Measurements from ENCODE around the gene FAF1.
"Not testable (repeated sequence)": the region's sequence is repeated elsewhere in the genome, so short reads cannot be mapped to it uniquely, and the experiment has no call there.

The FAF1 gene

GRCh38 chr1:50747394-50747793 lies 212.7 kb downstream of the FAF1 start:
- no peak for DNase-seq

- DNase-seq: no peak
Observed at GRCh38 chr1:50742523-50742922, 217.5 kb downstream of the FAF1 start.

- no peak for DNase-seq
Observed at GRCh38 chr1:50739125-50739524, 220.9 kb downstream of the FAF1 start.

GRCh38 chr1:50735443-50735842 lies 224.6 kb downstream of the FAF1 start:
- DNase-seq: no peak

- DNase-seq: not testable (repeated sequence)
Observed at GRCh38 chr1:50727578-50727977, 232.5 kb downstream of the FAF1 start.

- no peak for DNase-seq
Observed at GRCh38 chr1:50724626-50725286, 235.3 kb downstream of the FAF1 start.

- DNase-seq: no peak
Observed at GRCh38 chr1:50720457-50721053, 239.5 kb downstream of the FAF1 start.

- DNase-seq: no peak
Observed at GRCh38 chr1:50719126-50719525, 240.9 kb downstream of the FAF1 start.

GRCh38 chr1:50717327-50717726 lies 242.7 kb downstream of the FAF1 start:
- no peak for DNase-seq

- not testable (repeated sequence) for DNase-seq
Observed at GRCh38 chr1:50716455-50716854, 243.6 kb downstream of the FAF1 start.

GRCh38 chr1:50710099-50710498 lies 250.0 kb downstream of the FAF1 start:
- no peak for DNase-seq

GRCh38 chr1:50707824-50708223 lies 252.2 kb downstream of the FAF1 start:
- DNase-seq: no peak

GRCh38 chr1:50705699-50706098 lies 254.4 kb downstream of the FAF1 start:
- DNase-seq: no peak

- no peak for DNase-seq
Observed at GRCh38 chr1:50705041-50705440, 255.0 kb downstream of the FAF1 start.

GRCh38 chr1:50704126-50704525 lies 255.9 kb downstream of the FAF1 start:
- DNase-seq: no peak

- no peak for DNase-seq
Observed at GRCh38 chr1:50703240-50703639, 256.8 kb downstream of the FAF1 start.

GRCh38 chr1:50702395-50702794 lies 257.7 kb downstream of the FAF1 start:
- DNase-seq: no peak

- no peak for DNase-seq
Observed at GRCh38 chr1:50701706-50702317, 258.3 kb downstream of the FAF1 start.

GRCh38 chr1:50700621-50701020 lies 259.4 kb downstream of the FAF1 start:
- DNase-seq: no peak

- no peak for DNase-seq
Observed at GRCh38 chr1:50700214-50700613, 259.9 kb downstream of the FAF1 start.

- DNase-seq: no peak
Observed at GRCh38 chr1:50699795-50700194, 260.3 kb downstream of the FAF1 start.

GRCh38 chr1:50697440-50698421 lies 262.3 kb downstream of the FAF1 start:
- DNase-seq: no peak

GRCh38 chr1:50693829-50694228 lies 266.2 kb downstream of the FAF1 start:
- DNase-seq: no peak
